NT2/D1 (cell line): ENCODE measurements around the gene SALL3.

Experiments
- SUZ12 ChIP-seq: IDR thresholded peaks from 2 replicates; pipeline ENCODE4 v1.6.1; 2011; ENCODE audit not compliant: insufficient read length, insufficient read depth; ENCODE audit errors: extremely low read depth
- YY1 ChIP-seq: IDR thresholded peaks from 2 replicates; pipeline ENCODE4 v1.6.1; 2011; ENCODE audit not compliant: insufficient read length, insufficient read depth
- ZNF274 ChIP-seq: IDR thresholded peaks from 2 replicates; pipeline ENCODE4 v1.6.1; 2011; ENCODE audit warnings: mild to moderate bottlenecking, low read depth, low read length

DNA sequence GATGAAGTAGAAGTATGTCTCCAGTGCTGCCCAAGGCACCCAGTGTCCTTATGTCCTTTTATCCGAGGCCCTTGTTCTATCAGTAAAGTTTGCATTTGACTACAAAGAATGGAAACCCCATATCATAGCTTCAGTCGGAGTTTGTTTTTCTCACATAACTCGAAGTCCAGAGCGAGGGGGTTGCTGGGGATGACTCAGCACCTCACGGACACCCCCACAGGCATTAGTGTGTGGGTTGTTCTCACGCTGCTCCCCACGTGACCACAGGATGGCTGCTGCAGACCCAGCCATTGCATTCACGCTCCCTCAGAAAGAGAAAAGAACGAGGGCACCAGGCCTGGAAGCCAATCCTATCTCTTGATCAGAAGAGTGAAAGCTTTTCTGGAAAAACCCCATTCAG lies 27.8 kb downstream of the SALL3 start:
- TF ChIP-seq SUZ12 (no peak), YY1 (no peak), ZNF274 (no peak)
